T-cell (primary cell): ENCODE data around the gene COL1A2. TPM values are rescaled to one million over a fixed set of nuclear protein-coding genes. Genes with fewer than 3 reads are reported as not detected.

ENCODE experiments used
- ATAC-seq, 4 experiments: fragments of 200-7000 bp in 3 of 4; fragments of 150-1000 bp in 1 of 4; cut with Tn5 transposase; replicated peaks in 1 of 4; 1 replicate in 3 of 4; 2 replicates in 1 of 4; pipeline ENCODE4 v1.10.0; 2021; ENCODE audit warnings: moderate library complexity in 3 of 4, mild to moderate bottlenecking in 2 of 4, moderate number of reproducible peaks in 1 of 4
- CTCF ChIA-PET, 2 donors: fragments of 300-600 bp; sonication (Branson Sonifier 250); formaldehyde crosslinking; loops; one replicate each; lab custom pipeline; 2022; ENCODE audit warnings: antibody characterized with exemption in 2 of 2; lab: Charles Lee
- POLR2A ChIA-PET, 2 donors: fragments of 300-600 bp; sonication (Branson Sonifier 250); formaldehyde crosslinking; loops; one replicate each; lab custom pipeline; 2022; ENCODE audit warnings: antibody characterized with exemption in 2 of 2; lab: Charles Lee
- DNase-seq, 35 experiments: peaks; one replicate each; pipeline versions ENCODE4 v3.0.0 to v3.0.0-alpha.2; 2013 to 2023
- H3K27ac ChIP-seq: one replicate; pipeline ENCODE4 v1.5.1; 2013; ENCODE audit warnings: low read length
- H3K27me3 ChIP-seq, 2 experiments: replicated peaks in 1 of 2; 1 replicate in 1 of 2; 2 replicates in 1 of 2; pipeline versions ENCODE4 v1.6.1 to v1.7.0; 2013; ENCODE audit warnings: low read length in 1 of 2, mixed read lengths in 1 of 2; ENCODE audit not compliant: control insufficient read depth in 2 of 2, insufficient read depth in 2 of 2; ENCODE audit errors: extremely low read depth in 1 of 2
- H3K36me3 ChIP-seq, 2 donors: 1 replicate in 1 of 2; 2 replicates in 1 of 2; pipeline versions ENCODE4 v1.6.1 to v1.7.0; 2013; ENCODE audit warnings: low read length in 1 of 2; ENCODE audit not compliant: control insufficient read depth in 2 of 2, insufficient read depth in 1 of 2; ENCODE audit errors: extremely low read depth in 1 of 2
- H3K4me1 ChIP-seq, 2 experiments: 1 replicate in 1 of 2; 2 replicates in 1 of 2; pipeline versions ENCODE4 v1.6.1 to v1.7.0; 2013; ENCODE audit warnings: low read length in 2 of 2, mixed read lengths in 1 of 2; ENCODE audit not compliant: insufficient read depth in 2 of 2, control insufficient read depth in 1 of 2; ENCODE audit errors: extremely low read depth in 1 of 2
- H3K4me3 ChIP-seq, 2 donors: 1 replicate in 1 of 2; 2 replicates in 1 of 2; pipeline versions ENCODE4 v1.5.1 to v1.7.0; 2013; ENCODE audit warnings: mild to moderate bottlenecking in 2 of 2, low read length in 1 of 2, moderate library complexity in 1 of 2; ENCODE audit not compliant: control insufficient read depth in 1 of 2; ENCODE audit errors: extremely low read depth in 1 of 2
- H3K9me3 ChIP-seq: 2 replicates; pipeline ENCODE4 v1.7.0; 2013
- H3K27ac Mint-ChIP-seq, 2 donors: one replicate each; pipeline ENCODE4 v1.8.0; 2020 to 2021; ENCODE audit warnings: mild to moderate bottlenecking in 2 of 2, mixed read lengths in 2 of 2
- H3K27me3 Mint-ChIP-seq, 2 donors: one replicate each; pipeline ENCODE4 v1.8.0; 2021 to 2022; ENCODE audit warnings: mixed read lengths in 2 of 2
- H3K36me3 Mint-ChIP-seq: one replicate; pipeline ENCODE4 v1.8.0; 2021; ENCODE audit warnings: mixed read lengths
- H3K4me1 Mint-ChIP-seq, 3 donors: one replicate each; pipeline ENCODE4 v1.8.0; 2020 to 2022; ENCODE audit warnings: mixed read lengths in 3 of 3, mild to moderate bottlenecking in 1 of 3
- H3K4me3 Mint-ChIP-seq, 3 donors: one replicate each; pipeline ENCODE4 v1.8.0; 2020 to 2022; ENCODE audit warnings: mild to moderate bottlenecking in 3 of 3, mixed read lengths in 3 of 3, moderate library complexity in 3 of 3
- H3K9me3 Mint-ChIP-seq, 3 donors: one replicate each; pipeline ENCODE4 v1.8.0; 2020 to 2022; ENCODE audit warnings: mixed read lengths in 3 of 3
- WGBS: methylation state at CpG from one replicate; pipeline ENCODE4 v1.1.5; 2013; ENCODE audit warnings: missing lambda C conversion rate; ENCODE audit not compliant: insufficient coverage; 5-methylcytosine and 5-hydroxymethylcytosine counted together
- total RNA-seq, 35 experiments: library from RNA in 6 of 35; stranded (reverse) in 6 of 35; fragments of 120-200 nt in 1 of 35; gene quantifications; one replicate each; pipeline versions ENCODE4 v1.2.1 to v1.2.4 and lab custom pipeline; 2013 to 2026

The COL1A2 gene
- total RNA-seq, 5 donors from 2014 or later (not counting 1 experiment from before 2014, with no cell fraction given), result 2.5 to 4.7 (median 3.1) TPM; not detected in 2

DNA sequence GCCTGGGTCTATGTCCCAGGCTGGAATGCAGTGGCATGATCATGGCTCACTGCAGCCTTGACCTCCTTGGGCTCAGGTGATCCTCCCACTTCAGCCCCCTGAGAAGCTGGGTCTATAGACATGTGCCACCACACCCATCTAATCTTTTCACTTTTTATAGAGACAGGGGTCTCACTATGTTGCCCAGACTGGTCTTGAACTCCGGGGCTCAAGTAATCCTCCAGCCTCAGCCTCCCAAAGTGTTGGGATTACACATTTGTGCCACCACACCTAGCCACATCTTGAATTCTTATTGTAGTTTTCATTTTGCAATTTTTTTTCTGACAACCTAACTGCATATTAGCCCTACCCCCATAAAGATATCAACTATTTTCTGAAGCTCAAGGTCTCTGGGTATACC is 18.4 kb upstream of the COL1A2 start:
- H3K9me3 ChIP-seq, result no peaks in the 10 kb centered on the region
- no peak for ATAC-seq

GRCh38 chr7:94378356-94378755 is 16.3 kb upstream of the COL1A2 start:
- no peak overlapping the region for H3K4me3 ChIP-seq
- no peaks in the 10 kb centered on the region for H3K9me3 Mint-ChIP-seq
- no peak overlapping the region for H3K27ac Mint-ChIP-seq
- no peak for ATAC-seq
- WGBS, result 32% methylated on average over 2 of the region's 3 CpGs
- no peaks in the 10 kb centered on the region for H3K9me3 ChIP-seq
- peaks cover 0 to 21% of the 10 kb centered on the region in 2 experiments for H3K4me1 ChIP-seq
- H3K4me1 Mint-ChIP-seq, result no peaks in the 10 kb centered on the region
- no peak for DNase-seq
- H3K27me3 Mint-ChIP-seq, result peaks cover 0 to 4% of the 10 kb centered on the region in 2 donors
- ChIA-PET POLR2A (no interaction called here), CTCF (no interaction called here)
- no peaks in the 10 kb centered on the region for H3K27me3 ChIP-seq
- no peak overlapping the region for H3K4me3 Mint-ChIP-seq
- no peaks in the 10 kb centered on the region for H3K36me3 ChIP-seq
- no peak overlapping the region for H3K27ac ChIP-seq
- H3K36me3 Mint-ChIP-seq, result no peaks in the 10 kb centered on the region

More for the DNA sequence above, 18.4 kb upstream of the COL1A2 start:
- CTCF ChIA-PET, result no interaction called here
- H3K36me3 Mint-ChIP-seq, result no peaks in the 10 kb centered on the region
- peaks cover 0 to 21% of the 10 kb centered on the region in 2 experiments for H3K4me1 ChIP-seq
- H3K27ac Mint-ChIP-seq, result no peak overlapping the region
- WGBS, result 40% methylated on average over 1 of the region's 1 CpG
- no peak overlapping the region for H3K27ac ChIP-seq
- H3K4me3 ChIP-seq, result no peak overlapping the region
- H3K4me3 Mint-ChIP-seq, result no peak overlapping the region
- H3K4me1 Mint-ChIP-seq, result no peaks in the 10 kb centered on the region
- POLR2A ChIA-PET, result no interaction called here
- H3K27me3 ChIP-seq, result no peaks in the 10 kb centered on the region
- H3K36me3 ChIP-seq, result no peaks in the 10 kb centered on the region
- H3K9me3 Mint-ChIP-seq, result no peaks in the 10 kb centered on the region
- peaks cover 0 to 4% of the 10 kb centered on the region in 2 donors for H3K27me3 Mint-ChIP-seq
- DNase-seq, result no peak

DNA sequence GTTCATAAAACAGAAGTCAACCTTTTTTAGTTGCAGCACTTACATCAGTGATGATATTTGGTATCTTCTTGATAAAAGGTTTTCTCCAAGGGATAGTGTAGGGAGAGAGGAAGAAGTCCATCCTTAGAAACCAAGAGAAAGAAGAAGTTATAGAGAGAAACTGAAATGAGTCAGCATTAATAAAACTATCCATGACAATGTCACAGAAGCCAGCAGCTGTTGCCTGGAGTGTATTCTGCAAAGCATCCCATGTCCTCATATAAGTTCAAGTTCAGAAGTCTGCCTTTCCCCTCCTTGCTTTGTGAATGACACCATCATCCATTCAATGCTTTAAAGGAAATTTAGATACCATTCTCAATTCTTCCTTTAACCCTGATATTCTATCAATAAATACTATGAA is 14.4 kb upstream of the COL1A2 start:
- peaks cover 0 to 4% of the 10 kb centered on the region in 2 donors for H3K27me3 Mint-ChIP-seq
- no peak overlapping the region for H3K4me3 Mint-ChIP-seq
- Histone ChIP-seq H3K27ac (no peak overlapping the region), H3K36me3 (no peaks in the 10 kb centered on the region), H3K4me1 (peaks cover 0 to 11% of the 10 kb centered on the region in 2 experiments), H3K4me3 (no peak overlapping the region), H3K9me3 (no peaks in the 10 kb centered on the region), H3K27me3 (no peaks in the 10 kb centered on the region)
- POLR2A ChIA-PET, result no interaction called here
- no peaks in the 10 kb centered on the region for H3K36me3 Mint-ChIP-seq
- ATAC-seq (no peak), DNase-seq (no peak)
- no peak overlapping the region for H3K27ac Mint-ChIP-seq
- no peaks in the 10 kb centered on the region for H3K9me3 Mint-ChIP-seq
- CTCF ChIA-PET, result no interaction called here
- H3K4me1 Mint-ChIP-seq, result no peaks in the 10 kb centered on the region

- Histone ChIP-seq H3K27ac (no peak overlapping the region), H3K4me1 (no peaks in the 10 kb centered on the region), H3K9me3 (no peaks in the 10 kb centered on the region), H3K36me3 (no peaks in the 10 kb centered on the region), H3K4me3 (no peak overlapping the region), H3K27me3 (no peaks in the 10 kb centered on the region)
- no peak overlapping the region for H3K27ac Mint-ChIP-seq
- ATAC-seq (no peak), DNase-seq (no peak)
- H3K36me3 Mint-ChIP-seq, result no peaks in the 10 kb centered on the region
- POLR2A ChIA-PET, result no interaction called here
- peaks cover 0 to 4% of the 10 kb centered on the region in 2 donors for H3K27me3 Mint-ChIP-seq
- H3K4me3 Mint-ChIP-seq, result no peak overlapping the region
- CTCF ChIA-PET, result no interaction called here
- no peaks in the 10 kb centered on the region for H3K4me1 Mint-ChIP-seq
- WGBS, result no CpG with 5 or more reads among the region's 3 CpGs
- H3K9me3 Mint-ChIP-seq, result no peaks in the 10 kb centered on the region
Observed at GRCh38 chr7:94382132-94382531, 12.6 kb upstream of the COL1A2 start.

DNA sequence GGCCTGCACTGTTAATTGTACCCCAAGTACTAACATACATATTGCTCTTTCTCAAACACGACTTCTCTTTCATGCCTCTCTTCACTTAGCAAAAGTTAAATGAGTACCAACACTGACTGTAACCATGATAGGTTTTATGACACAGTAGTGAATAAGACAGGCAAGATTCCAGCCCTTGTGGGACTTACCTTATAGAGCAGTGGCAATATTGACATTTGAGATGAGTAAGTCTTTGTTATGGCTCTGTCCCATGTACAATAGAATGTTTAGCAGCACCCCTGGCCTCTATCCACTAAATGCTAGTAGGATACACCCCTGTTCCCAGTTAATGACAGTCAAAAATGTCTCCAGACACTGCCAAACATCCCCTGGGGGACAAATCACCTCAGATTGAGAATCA is 11.9 kb upstream of the COL1A2 start:
- Histone ChIP-seq H3K27ac (no peak overlapping the region), H3K27me3 (no peaks in the 10 kb centered on the region), H3K4me3 (no peak overlapping the region), H3K36me3 (no peaks in the 10 kb centered on the region), H3K9me3 (no peaks in the 10 kb centered on the region), H3K4me1 (no peaks in the 10 kb centered on the region)
- H3K4me3 Mint-ChIP-seq, result no peak overlapping the region
- no peaks in the 10 kb centered on the region for H3K36me3 Mint-ChIP-seq
- no peaks in the 10 kb centered on the region for H3K9me3 Mint-ChIP-seq
- DNase-seq, result no peak
- ChIA-PET POLR2A (no interaction called here), CTCF (no interaction called here)
- no peaks in the 10 kb centered on the region for H3K27me3 Mint-ChIP-seq
- no peaks in the 10 kb centered on the region for H3K4me1 Mint-ChIP-seq
- no peak overlapping the region for H3K27ac Mint-ChIP-seq
- WGBS, result no CpG with 5 or more reads among the region's 1 CpG
- ATAC-seq, result no peak

DNA sequence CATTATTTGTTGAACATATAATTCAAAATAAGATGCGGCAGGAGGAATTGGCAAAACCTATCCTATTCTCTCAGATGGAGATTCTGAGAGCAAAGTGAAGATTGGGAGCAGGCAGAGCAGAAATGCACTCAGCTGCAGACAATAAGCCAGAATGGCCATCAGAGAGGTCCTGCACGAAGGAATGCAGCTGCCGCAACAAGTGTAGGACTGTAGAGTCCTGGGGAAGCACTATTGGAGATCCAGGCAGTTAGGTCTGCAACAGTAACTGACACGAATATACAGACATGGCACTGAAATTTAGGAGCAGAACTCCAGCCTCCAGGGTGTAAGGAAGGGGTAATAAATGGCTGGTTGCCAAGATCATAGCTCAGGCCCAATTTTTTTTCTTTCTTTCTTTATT is 10.4 kb upstream of the COL1A2 start:
- DNase-seq (no peak), ATAC-seq (no peak)
- WGBS, result 88% methylated on average over 2 of the region's 4 CpGs
- no peaks in the 10 kb centered on the region for H3K4me1 ChIP-seq
- H3K9me3 ChIP-seq, result no peaks in the 10 kb centered on the region
- Mint-ChIP-seq H3K36me3 (no peaks in the 10 kb centered on the region), H3K4me3 (no peak overlapping the region), H3K27ac (no peak overlapping the region), H3K27me3 (no peaks in the 10 kb centered on the region), H3K4me1 (no peaks in the 10 kb centered on the region), H3K9me3 (no peaks in the 10 kb centered on the region)
- H3K27me3 ChIP-seq, result no peaks in the 10 kb centered on the region
- no peaks in the 10 kb centered on the region for H3K36me3 ChIP-seq
- CTCF ChIA-PET, result no interaction called here
- no peak overlapping the region for H3K27ac ChIP-seq
- POLR2A ChIA-PET, result no interaction called here
- H3K4me3 ChIP-seq, result no peak overlapping the region

- Mint-ChIP-seq H3K9me3 (peaks cover 0 to 4% (median 0%) of the 10 kb centered on the region in 3 donors), H3K27me3 (peaks cover 0 to 5% of the 10 kb centered on the region in 2 donors), H3K36me3 (no peaks in the 10 kb centered on the region), H3K4me3 (no peak overlapping the region), H3K4me1 (peaks cover 0 to 1% (median 1%) of the 10 kb centered on the region in 3 donors), H3K27ac (no peak overlapping the region)
- no peaks in the 10 kb centered on the region for H3K9me3 ChIP-seq
- POLR2A ChIA-PET, result no interaction called here
- H3K27me3 ChIP-seq, result no peaks in the 10 kb centered on the region
- H3K36me3 ChIP-seq, result no peaks in the 10 kb centered on the region
- CTCF ChIA-PET, result no interaction called here
- no peaks in the 10 kb centered on the region for H3K4me1 ChIP-seq
- ATAC-seq, result no peak
- no peak overlapping the region for H3K27ac ChIP-seq
- no peak overlapping the region for H3K4me3 ChIP-seq
- no peak for DNase-seq
- no CpG with 5 or more reads among the region's 2 CpGs for WGBS
Observed at GRCh38 chr7:94386416-94386815, 8.3 kb upstream of the COL1A2 start.
